ENCODE data around the gene SNORC.

Gene SNORC

GRCh38 chr2:232882505-232883115 is 12.5 kb downstream of the SNORC start:
- DNase-seq (ENCODE audit: low read depth in 2 of 2, low spot score in 1 of 2): no peak

DNA sequence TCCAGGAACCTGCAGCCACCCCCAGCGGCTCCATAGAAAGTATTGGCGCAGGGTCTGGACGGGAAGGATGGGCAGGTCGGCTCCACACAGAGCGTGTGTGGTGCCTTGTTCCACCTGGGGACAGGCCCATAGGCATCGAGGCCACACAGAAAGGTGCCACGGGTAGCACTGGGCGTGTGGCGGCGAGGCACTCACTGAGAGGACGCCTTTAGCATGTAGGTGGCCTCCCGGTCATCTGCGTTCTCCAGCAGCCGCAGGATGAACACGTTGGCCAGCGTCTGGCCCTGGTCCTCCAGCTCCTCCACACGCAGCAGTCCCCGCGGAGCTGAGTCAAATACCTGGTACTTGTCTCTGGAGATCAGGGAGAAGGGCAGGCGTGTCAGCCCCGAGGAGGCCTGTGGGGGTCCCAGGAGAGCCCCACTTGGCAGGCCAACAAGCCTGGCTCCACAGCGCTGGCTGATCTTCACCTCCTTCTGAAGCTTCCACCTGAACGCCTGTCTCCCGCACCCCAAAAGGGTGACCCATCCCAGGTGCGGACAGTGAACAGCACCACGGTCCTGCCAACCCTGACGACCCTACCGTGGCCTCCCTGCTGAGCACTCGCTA is 13.2 kb downstream of the SNORC start:
- DNase-seq (ENCODE audit: low read depth in 2 of 2, low spot score in 1 of 2): no peak

DNA sequence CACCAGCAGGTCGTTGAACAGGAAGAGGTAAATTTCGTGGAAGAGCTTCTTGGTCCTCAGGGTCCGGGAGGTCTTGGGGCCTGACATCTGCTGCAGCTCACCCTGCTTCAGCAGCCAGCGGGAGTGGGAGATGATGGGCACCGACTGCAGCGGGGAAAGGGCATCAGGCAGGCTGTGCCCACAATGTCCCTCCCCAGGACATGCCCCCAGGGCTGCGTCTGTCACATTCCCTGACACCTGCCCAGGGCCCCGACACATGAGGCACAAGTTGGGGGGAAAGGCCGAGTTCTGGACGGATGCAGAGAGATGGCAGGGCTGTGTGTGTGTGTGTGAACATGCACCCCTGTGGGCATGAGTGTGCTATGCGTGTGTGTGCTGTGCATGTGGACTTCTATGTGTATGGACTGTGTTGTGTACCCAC is 13.9 kb downstream of the SNORC start:
- no peak for DNase-seq (ENCODE audit: low read depth in 2 of 2, low spot score in 1 of 2)

GRCh38 chr2:232884549-232885263 is 14.6 kb downstream of the SNORC start:
- no peak for DNase-seq (ENCODE audit: low read depth in 2 of 2, low spot score in 1 of 2)

DNA sequence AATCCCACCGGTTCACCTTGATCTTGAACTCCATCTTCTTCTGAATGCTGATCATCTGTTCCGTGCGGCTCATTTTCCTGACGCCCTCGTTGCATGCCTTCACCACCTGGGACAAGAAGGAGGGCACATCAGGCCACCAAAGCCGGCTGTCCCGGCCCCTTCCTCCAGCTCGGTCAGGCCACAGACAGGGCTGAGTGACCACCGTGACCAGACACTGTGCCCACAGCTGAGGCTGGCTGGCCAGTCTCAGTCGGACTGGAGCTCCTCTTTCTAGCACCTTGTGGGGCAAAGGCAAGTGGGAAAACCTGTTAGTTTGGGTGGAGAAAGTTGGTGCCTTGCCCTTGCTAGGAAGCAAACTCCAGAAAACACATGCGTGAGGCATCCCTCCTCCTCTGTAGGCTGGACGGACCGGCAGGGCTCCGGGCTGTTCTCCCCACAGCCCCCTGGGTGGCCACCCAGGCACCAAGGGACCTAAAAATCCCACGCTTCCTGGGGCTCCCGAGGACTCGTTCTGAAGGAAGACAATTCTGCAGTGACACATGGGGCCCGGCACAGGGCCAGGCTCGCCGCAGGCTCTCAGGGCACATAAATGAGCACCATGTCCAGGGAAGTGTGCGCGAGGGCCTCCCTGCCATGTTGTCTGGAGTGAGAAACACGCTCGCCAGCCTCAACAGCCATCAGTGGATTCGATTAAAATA is 15.3 kb downstream of the SNORC start:
- DNase-seq (ENCODE audit: low read depth in 2 of 2, low spot score in 1 of 2): no peak

DNA sequence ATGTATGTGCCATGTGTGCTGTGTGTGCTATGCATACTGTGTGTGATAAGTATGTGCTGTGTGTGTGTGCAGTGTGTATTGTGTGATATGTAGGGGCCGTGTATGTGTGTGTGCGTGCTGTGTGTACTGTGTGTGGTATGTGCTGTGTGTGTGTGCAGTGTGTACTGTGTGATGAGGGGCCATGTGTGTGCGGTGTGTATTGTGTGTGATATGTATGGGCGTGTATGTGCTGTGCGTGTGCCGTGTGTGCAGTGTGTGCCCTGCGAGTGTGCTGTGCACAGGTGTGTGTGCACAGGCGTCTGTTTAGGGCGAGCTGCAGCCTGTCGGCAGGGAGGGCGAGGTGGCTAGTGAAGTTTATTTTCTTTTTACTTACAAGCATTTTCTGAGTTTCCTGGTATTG is 16.1 kb downstream of the SNORC start:
- DNase-seq (ENCODE audit: low read depth in 2 of 2, low spot score in 1 of 2): no peak

DNA sequence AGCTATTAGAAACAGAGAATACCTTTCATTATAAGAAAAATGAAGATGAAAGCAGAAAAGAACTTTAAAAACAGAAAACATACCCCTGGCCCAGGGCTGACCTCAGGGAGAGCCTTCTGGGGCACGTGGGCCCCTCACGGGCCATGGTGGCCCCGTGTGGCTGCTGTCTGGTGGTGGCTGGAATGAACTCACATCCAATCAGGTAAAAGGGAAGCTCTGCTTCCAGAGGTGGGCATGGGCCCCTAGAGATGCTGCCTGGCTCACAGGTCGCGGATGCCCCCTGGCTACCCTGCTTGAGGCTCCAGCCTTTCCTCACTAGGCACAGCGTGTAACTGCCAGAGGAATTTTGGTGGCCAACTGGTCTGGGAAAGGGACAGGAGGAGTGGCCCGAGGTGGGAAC is 16.6 kb downstream of the SNORC start:
- DNase-seq (ENCODE audit: low read depth in 2 of 2, low spot score in 1 of 2): no peak

DNA sequence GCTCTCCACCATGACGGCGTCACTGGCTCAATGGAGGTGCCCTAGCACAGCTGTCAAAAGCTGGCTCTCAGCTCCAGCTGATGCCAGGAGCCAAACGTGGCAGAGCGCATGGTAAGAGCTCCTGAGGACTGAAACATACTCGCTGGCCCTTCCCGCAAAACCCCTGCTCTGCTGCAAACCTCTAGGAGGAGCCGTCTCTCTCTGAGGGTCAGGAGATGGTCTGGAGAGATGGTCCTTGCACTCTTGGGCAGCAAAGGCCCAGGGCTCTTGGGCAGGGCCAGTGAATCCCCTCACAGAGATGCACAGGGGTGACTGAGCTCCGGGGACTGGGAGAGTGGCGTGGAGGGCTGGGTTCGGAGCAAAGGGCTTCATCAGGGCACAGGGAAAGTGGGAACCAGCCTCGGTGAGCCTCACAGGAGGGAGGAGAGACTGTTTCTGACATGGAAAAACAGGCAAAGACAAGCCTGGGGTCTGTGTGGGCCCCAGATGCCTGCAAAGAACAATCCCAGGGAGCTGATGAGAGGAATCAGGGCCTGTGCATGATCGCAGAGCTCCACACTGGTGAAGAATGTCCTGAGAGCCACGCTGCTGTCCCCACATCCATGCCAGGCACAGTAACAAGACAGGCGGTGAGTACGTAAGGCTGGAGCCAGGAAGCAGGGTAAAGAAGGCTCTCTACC is 17.2 kb downstream of the SNORC start:
- DNase-seq (ENCODE audit: low read depth in 2 of 2, low spot score in 1 of 2): no peak

DNA sequence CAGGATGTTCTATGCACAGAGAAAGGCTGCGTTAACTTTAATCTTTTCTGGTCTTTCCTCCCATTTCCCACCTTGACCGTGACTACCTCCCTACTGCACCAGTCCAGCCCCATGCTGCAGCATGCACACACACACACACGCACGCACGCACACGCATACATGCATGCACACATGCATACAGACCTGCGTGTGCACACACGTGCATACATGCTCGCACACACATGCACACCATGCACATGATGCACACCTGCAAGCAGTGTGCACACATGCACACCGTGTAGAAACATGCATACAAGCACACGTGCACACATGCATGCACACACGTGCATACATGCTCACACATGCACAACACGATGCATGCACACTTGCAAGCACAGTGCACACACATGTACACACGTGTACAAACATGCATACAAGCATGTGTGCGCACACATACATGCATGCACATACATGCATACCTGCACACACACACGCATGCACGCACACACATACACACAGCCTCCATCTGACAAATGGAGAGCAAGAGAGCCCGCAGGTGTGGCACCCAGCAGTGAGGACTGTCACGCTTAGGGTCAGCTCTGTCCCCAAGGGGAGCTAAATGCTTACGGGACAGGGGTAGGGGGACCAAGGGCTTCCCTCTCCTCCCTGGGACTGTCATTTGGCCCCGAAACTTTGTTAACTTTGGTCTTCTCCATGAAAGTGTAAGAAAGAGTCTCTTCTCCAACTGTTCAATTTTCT is 18.2 kb downstream of the SNORC start:
- DNase-seq (ENCODE audit: low read depth in 2 of 2, low spot score in 1 of 2): no peak

- DNase-seq (ENCODE audit: low read depth in 2 of 2, low spot score in 1 of 2): no peak
These were observed 18.9 kb downstream of the SNORC start for GRCh38 chr2:232888839-232889529.

DNA sequence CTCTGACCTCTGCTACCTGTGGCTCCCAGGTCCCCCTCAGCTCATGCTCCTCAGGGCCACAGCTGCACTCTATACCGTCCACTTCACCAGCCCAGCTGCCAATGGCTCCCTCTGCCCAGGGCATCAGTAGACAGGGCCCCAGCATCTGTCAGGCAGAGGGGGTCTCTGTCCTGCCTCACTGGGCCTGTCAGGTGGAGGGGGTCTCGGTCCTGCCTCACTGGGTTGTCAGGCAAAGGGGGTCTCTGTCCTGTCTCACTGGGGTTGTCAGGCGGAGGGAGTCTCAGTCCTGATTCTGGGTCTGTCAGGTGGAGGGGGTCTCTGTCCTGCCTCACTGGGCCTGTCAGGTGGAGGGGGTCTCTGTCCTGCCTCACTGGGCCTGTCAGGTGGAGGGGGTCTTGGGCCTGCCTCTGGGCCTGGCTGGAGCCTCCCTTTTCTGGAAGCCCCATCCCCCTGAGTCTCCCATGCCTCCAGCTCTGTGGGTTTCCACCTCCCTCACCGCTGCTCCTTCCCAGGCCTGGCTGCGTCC is 19.9 kb downstream of the SNORC start:
- DNase-seq (ENCODE audit: low read depth in 2 of 2, low spot score in 1 of 2): no peak

DNA sequence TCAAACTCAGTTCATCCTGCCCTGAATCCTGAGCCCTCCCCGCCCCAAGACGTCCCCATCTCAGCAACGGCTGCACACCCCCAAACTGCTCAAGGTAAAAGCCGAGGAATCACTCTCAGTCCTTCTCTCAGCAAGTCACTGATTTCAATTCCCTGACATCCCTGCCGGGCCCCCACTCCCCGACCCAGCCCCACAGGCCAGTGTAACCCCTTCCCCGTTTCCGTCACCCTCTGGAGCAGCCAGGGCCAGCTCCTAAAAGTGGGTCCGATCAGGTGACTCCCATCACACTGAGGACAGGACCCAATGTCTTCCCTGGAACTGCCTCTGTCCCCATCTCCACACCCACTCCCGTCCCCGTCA is 20.5 kb downstream of the SNORC start:
- DNase-seq (ENCODE audit: low read depth in 2 of 2, low spot score in 1 of 2): no peak

DNA sequence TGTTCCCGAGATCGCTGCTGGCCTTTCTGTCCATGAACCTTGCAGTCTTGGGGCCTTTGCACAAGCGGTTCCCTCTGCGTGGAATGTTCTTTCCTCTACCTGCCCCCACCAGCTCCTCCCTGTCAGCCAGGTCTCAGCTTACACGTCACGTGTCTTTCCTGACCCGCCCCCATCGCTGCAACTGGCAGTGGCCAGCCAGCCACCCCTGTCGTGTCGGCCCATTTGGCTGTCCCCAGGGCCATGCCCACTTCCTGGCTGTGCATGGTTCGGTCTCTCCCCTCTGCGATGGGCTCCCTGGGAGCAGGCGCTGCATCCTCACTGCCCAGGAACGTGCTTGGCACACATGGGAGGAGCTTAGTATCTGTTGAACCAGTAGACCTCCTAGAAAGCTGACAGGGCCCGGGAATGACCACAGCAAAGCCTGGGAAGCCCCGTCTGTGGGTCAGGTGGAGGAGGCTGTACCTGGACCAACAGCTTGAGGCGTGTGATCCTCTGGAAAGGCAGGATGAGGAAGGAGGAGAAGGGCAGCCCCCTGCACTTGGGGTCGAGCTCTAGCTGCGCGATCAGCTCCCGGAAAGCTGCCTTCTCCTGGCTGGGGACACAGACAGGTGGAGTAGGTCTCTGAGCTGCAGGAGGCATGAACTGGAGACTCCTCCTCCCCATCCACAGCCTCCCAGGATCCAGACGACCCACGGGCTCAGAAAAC is 21.0 kb downstream of the SNORC start:
- DNase-seq (ENCODE audit: low read depth in 2 of 2, low spot score in 1 of 2): no peak

GRCh38 chr2:232891621-232892071 is 21.6 kb downstream of the SNORC start:
- no peak for DNase-seq (ENCODE audit: low read depth in 2 of 2, low spot score in 1 of 2)

- DNase-seq (ENCODE audit: low read depth in 2 of 2, low spot score in 1 of 2): no peak
These were observed 22.2 kb downstream of the SNORC start for GRCh38 chr2:232892221-232892620.

GRCh38 chr2:232892843-232893242 is 22.8 kb downstream of the SNORC start:
- no peak for DNase-seq (ENCODE audit: low read depth in 2 of 2, low spot score in 1 of 2)

DNA sequence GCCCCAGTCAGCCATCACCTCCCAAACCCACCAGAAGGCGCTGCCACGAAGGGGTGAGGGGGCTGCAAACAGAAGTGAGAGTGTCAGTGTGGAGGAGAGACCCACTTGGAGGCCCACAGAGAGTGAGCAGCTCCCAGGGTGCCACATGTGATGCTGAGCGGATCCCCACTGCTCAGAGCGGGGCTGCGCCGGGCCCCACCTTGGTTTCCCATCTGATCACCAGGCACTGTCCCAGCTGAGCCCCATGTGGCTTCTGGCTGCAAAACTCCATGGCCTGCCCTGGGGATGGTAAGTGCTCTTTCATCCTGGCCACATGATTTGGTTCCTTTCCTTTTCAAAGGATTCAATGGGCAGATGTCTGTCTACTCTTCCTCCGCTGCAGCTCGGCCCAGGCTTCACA is 23.8 kb downstream of the SNORC start:
- DNase-seq (ENCODE audit: low read depth in 2 of 2, low spot score in 1 of 2): no peak

GRCh38 chr2:232894251-232894650 is 24.2 kb downstream of the SNORC start:
- DNase-seq (ENCODE audit: low read depth in 2 of 2, low spot score in 1 of 2): no peak

DNA sequence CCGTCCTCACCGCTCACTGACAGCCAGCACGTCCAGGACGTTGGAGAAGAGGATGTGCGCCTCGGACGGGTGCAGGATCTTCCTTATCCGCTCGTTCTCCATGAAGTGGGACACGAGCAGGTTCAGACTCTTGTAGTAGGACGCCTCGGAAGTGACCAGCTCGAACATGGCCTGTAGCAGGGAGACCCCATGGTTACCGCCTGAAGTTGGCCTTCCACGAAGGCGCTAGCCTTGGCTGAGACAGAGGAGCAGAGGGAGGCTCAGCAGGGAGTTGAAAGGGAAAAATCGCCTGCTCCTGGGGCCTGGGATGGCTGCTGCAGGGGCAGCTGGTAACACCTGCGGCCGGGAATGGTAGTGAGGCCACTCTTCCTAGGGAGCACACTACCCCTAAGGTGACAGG is 24.7 kb downstream of the SNORC start:
- no peak for DNase-seq (ENCODE audit: low read depth in 2 of 2, low spot score in 1 of 2)

Measured in stimulated activated CD8-positive, alpha-beta memory T cell treated with anti-CD3 and anti-CD28 coated beads, Interleukin-4, amount 100 ng/mL, for 1 hour (primary cell).